HCT116 (cell line): ENCODE data around the gene GPR61. TPM values are rescaled to one million over a fixed set of nuclear protein-coding genes. Genes with fewer than 3 reads are reported as not detected.

ENCODE experiments used
- ATAC-seq: fragments of 200-7000 bp; cut with Tn5 transposase; 2 replicates; pipeline ENCODE4 v1.9.1; 2020; ENCODE audit warnings: mild to moderate bottlenecking, moderate library complexity
- BruUV-seq: library from RNA; stranded (reverse); fragments of 400-500 nt; replicated peaks from 2 replicates; lab custom pipeline; 2021; lab: Mats Ljungman, UMichigan
- CTCF ChIA-PET: fragments of 300-600 bp; sonication (Branson Sonifier 250); formaldehyde crosslinking; loops from one replicate; lab custom pipeline; 2021; ENCODE audit warnings: antibody characterized with exemption; lab: Charles Lee
- POLR2A ChIA-PET: fragments of 300-600, 350-600 bp; sonication (Branson Sonifier 250); formaldehyde crosslinking; loops from one replicate; lab custom pipeline; 2021; ENCODE audit warnings: antibody characterized with exemption; lab: Charles Lee
- RAD21 ChIA-PET, 2 experiments: fragments of 300-600 bp; sonication (Branson Sonifier 250); formaldehyde crosslinking; loops; one replicate each; lab custom pipeline; 2023; ENCODE audit warnings: low total read pairs in 2 of 2; ENCODE audit not compliant: uncharacterized antibody in 2 of 2, unreplicated experiment in 2 of 2, low non-redundant PET in 1 of 2; lab: Charles Lee
- DNase-seq: peaks from one replicate; pipeline ENCODE4 v3.0.0-alpha.2; 2010; ENCODE audit warnings: low read depth, low spot score
- H2AFZ ChIP-seq: fragments of 200-600 bp; shearing (Covaris generic), sonication (generic); 2 replicates; pipeline ENCODE4 v1.6.1; 2017; ENCODE audit warnings: low read depth, mixed run types, mixed read lengths, antibody characterized with exemption, low read length; ENCODE audit not compliant: poor library complexity, severe bottlenecking
- H3K27ac ChIP-seq: 2 replicates; pipeline ENCODE4 v1.5.1; 2012; ENCODE audit warnings: low read depth, low read length
- H3K27me3 ChIP-seq: fragments of 200-600 bp; sonication (generic); 2 replicates; pipeline ENCODE4 v1.6.1; 2016; ENCODE audit warnings: mixed run types, low read length, mixed read lengths; ENCODE audit not compliant: insufficient read depth
- H3K36me3 ChIP-seq, 2 experiments: fragments of 200-500 bp in 1 of 2; fragments of 200-600 bp in 1 of 2; sonication (Bioruptor generic) in 1 of 2; sonication (generic) in 1 of 2; 2 replicates each; pipeline versions ENCODE4 v1.5.1 to v1.6.1; 2014 to 2016; ENCODE audit warnings: low read length in 2 of 2, inconsistent platforms in 1 of 2, mixed read lengths in 1 of 2, mixed run types in 1 of 2; ENCODE audit not compliant: insufficient read depth in 2 of 2, control insufficient read depth in 1 of 2
- H3K4me1 ChIP-seq, 2 experiments: fragments of 200-600 bp in 1 of 2; sonication (generic) in 1 of 2; 2 replicates each; pipeline versions ENCODE4 v1.5.1 to v1.6.1; 2012 to 2017; ENCODE audit warnings: low read length in 2 of 2, inconsistent platforms in 1 of 2, mild to moderate bottlenecking in 1 of 2, mixed read lengths in 1 of 2, mixed run types in 1 of 2, moderate library complexity in 1 of 2; ENCODE audit not compliant: insufficient read depth in 2 of 2, control insufficient read depth in 1 of 2
- H3K4me2 ChIP-seq: fragments of 200-600 bp; sonication (generic); 2 replicates; pipeline ENCODE4 v1.6.1; 2017; ENCODE audit warnings: mixed run types, low read length, mixed read lengths
- H3K4me3 ChIP-seq, 2 experiments: fragments of 200-600 bp in 1 of 2; sonication (generic) in 1 of 2; replicated peaks in 1 of 2; 2 replicates each; pipeline ENCODE4 v1.5.1; 2011 to 2016; ENCODE audit warnings: low read length in 2 of 2, control low read depth in 1 of 2, low read depth in 1 of 2, mild to moderate bottlenecking in 1 of 2, mixed read lengths in 1 of 2, mixed run types in 1 of 2
- H3K79me2 ChIP-seq: fragments of 200-600 bp; sonication (generic); 2 replicates; pipeline ENCODE4 v1.6.1; 2017; ENCODE audit warnings: mild to moderate bottlenecking, mixed run types, low read length, moderate library complexity, mixed read lengths; ENCODE audit not compliant: insufficient read depth
- H3K9ac ChIP-seq: fragments of 200-600 bp; sonication (generic); 2 replicates; pipeline ENCODE4 v1.6.1; 2016; ENCODE audit warnings: low read length, mixed read lengths
- H3K9me2 ChIP-seq: fragments of 200-600 bp; sonication (generic), shearing (Covaris generic); 2 replicates; pipeline ENCODE4 v1.6.1; 2017; ENCODE audit warnings: mixed run types, mild to moderate bottlenecking, moderate library complexity; ENCODE audit not compliant: insufficient read depth
- H3K9me3 ChIP-seq, 2 experiments: fragments of 200-500 bp in 1 of 2; fragments of 200-600 bp in 1 of 2; sonication (Bioruptor generic) in 1 of 2; sonication (generic) in 1 of 2; 2 replicates each; pipeline ENCODE4 v1.6.1; 2014 to 2017; ENCODE audit warnings: low read length in 2 of 2, mixed read lengths in 2 of 2, inconsistent platforms in 1 of 2, low read depth in 1 of 2, mild to moderate bottlenecking in 1 of 2, mixed run types in 1 of 2, moderate library complexity in 1 of 2; ENCODE audit not compliant: control insufficient read depth in 1 of 2, insufficient read depth in 1 of 2
- H4K20me1 ChIP-seq: fragments of 200-600 bp; sonication (generic), shearing (Covaris generic); 2 replicates; pipeline ENCODE4 v1.6.1; 2017; ENCODE audit warnings: mixed run types, mild to moderate bottlenecking, moderate library complexity; ENCODE audit not compliant: insufficient read depth
- ATF3 ChIP-seq: IDR thresholded peaks from 2 replicates; pipeline ENCODE4 v1.6.1; 2012
- CBX3 ChIP-seq: IDR thresholded peaks from 2 replicates; pipeline ENCODE4 v1.6.1; 2012; ENCODE audit warnings: low read depth
- CEBPB ChIP-seq: IDR thresholded peaks from 2 replicates; pipeline ENCODE4 v1.6.1; 2012; ENCODE audit warnings: low read depth
- EGR1 ChIP-seq: IDR thresholded peaks from 2 replicates; pipeline ENCODE4 v1.6.1; 2012; ENCODE audit warnings: low read depth
- ELF1 ChIP-seq: IDR thresholded peaks from 2 replicates; pipeline ENCODE4 v1.6.1; 2012; ENCODE audit warnings: low read depth, borderline replicate concordance
- EZH2phosphoT487 ChIP-seq: fragments of 200-600 bp; IDR thresholded peaks from 2 replicates; pipeline ENCODE4 v1.6.1; 2018; ENCODE audit warnings: antibody characterized with exemption, borderline replicate concordance
- FOSL1 ChIP-seq: IDR thresholded peaks from 2 replicates; pipeline ENCODE4 v1.6.1; 2012; ENCODE audit warnings: low read depth
- JUND ChIP-seq: IDR thresholded peaks from 2 replicates; pipeline ENCODE4 v1.6.1; 2012
- MAX ChIP-seq: IDR thresholded peaks from 2 replicates; pipeline ENCODE4 v1.6.1; 2012
- POLR2AphosphoS5 ChIP-seq: IDR thresholded peaks from 2 replicates; pipeline ENCODE4 v1.6.1; 2011; ENCODE audit warnings: mild to moderate bottlenecking, low read depth, low read length, moderate library complexity
- RAD21 ChIP-seq: IDR thresholded peaks from 2 replicates; pipeline ENCODE4 v1.6.1; 2012; ENCODE audit warnings: low read depth, mild to moderate bottlenecking
- SP1 ChIP-seq: IDR thresholded peaks from 2 replicates; pipeline ENCODE4 v1.6.1; 2012; ENCODE audit warnings: low read depth
- SRF ChIP-seq: IDR thresholded peaks from 2 replicates; pipeline ENCODE4 v1.6.1; 2012; ENCODE audit warnings: low read depth
- TCF7L2 ChIP-seq: IDR thresholded peaks from 2 replicates; pipeline ENCODE4 v1.7.0; 2011; ENCODE audit warnings: borderline replicate concordance, inconsistent platforms; ENCODE audit not compliant: insufficient read depth, insufficient read length; ENCODE audit errors: extremely low read depth
- YY1 ChIP-seq: IDR thresholded peaks from 2 replicates; pipeline ENCODE4 v1.6.1; 2011; ENCODE audit warnings: low read length, low read depth, moderate library complexity, mild to moderate bottlenecking; ENCODE audit not compliant: insufficient replicate concordance; ENCODE audit errors: extremely low read depth
- ZBTB33 ChIP-seq: IDR thresholded peaks from 2 replicates; pipeline ENCODE4 v1.6.1; 2011; ENCODE audit warnings: mild to moderate bottlenecking, low read length, moderate library complexity; ENCODE audit not compliant: insufficient replicate concordance; ENCODE audit errors: extremely low read depth
- ZFX ChIP-seq: fragments of 450-650 bp; IDR thresholded peaks from 2 replicates; pipeline ENCODE4 v1.6.1; 2017
- ZNF274 ChIP-seq: fragments of 200-500 bp; sonication (Bioruptor generic); IDR thresholded peaks from 2 replicates; pipeline ENCODE4 v1.6.1; 2014; ENCODE audit warnings: mild to moderate bottlenecking, low read depth, low read length, inconsistent platforms
- intact Hi-C: fragments of 100-400 bp; cut with micrococcal nuclease; formaldehyde crosslinking; loops from 2 replicates; pipeline ENCODE4 v1.10.0; 2022
- total RNA-seq: library from RNA; stranded (reverse); gene quantifications from one replicate; pipeline ENCODE4 v1.2.1, GENCODE V29; 2021; ENCODE audit not compliant: unreplicated experiment

The GPR61 gene
- total RNA-seq, 1 experiment from 2014 or later = not detected

- TF ChIP-seq POLR2AphosphoS5 (peak; percentile 98), CEBPB (no peak), TCF7L2 (no peak), ZNF274 (no peak), ELF1 (peak; percentile 68; the same call in 1 of the 2 replicates)
Measured at GRCh38 chr1:109548321-109549267, 8.9 kb downstream of the GPR61 start, which contains the start of gene GNAI3 (continued).

- Histone ChIP-seq H4K20me1 (peaks cover 16% of the 10 kb centered on the region), H3K4me3 (no peak overlapping the region), H3K9ac (no peak overlapping the region), H3K9me2 (no peaks in the 10 kb centered on the region), H2AFZ (no peak overlapping the region), H3K27ac (no peak overlapping the region), H3K27me3 (no peaks in the 10 kb centered on the region), H3K4me2 (no peak overlapping the region), H3K36me3 (no peaks in the 10 kb centered on the region), H3K79me2 (peaks cover 100% of the 10 kb centered on the region), H3K4me1 (no peaks in the 10 kb centered on the region), H3K9me3 (no peaks in the 10 kb centered on the region)
- RAD21 ChIA-PET = no interaction called here
- DNase-seq = no peak
- no peak for ATAC-seq
- intact Hi-C loops = no loop called here
- CTCF ChIA-PET = no interaction called here
- POLR2A ChIA-PET = no interaction called here
- BruUV-seq = no TSS peak
- TF ChIP-seq SRF = no peak
- no peak for TF ChIP-seq MAX
- TF ChIP-seq FOSL1 = no peak
- no peak for TF ChIP-seq SP1
- TF ChIP-seq RAD21 = no peak
- no peak for TF ChIP-seq ZNF274
- TF ChIP-seq ZFX = no peak
- no peak for TF ChIP-seq ELF1
- TF ChIP-seq EZH2phosphoT487 = no peak
- TF ChIP-seq CBX3 = no peak
- no peak for TF ChIP-seq ZBTB33
- no peak for TF ChIP-seq POLR2AphosphoS5
- TF ChIP-seq JUND = no peak
- no peak for TF ChIP-seq YY1
- TF ChIP-seq EGR1 = no peak
- no peak for TF ChIP-seq CEBPB
- no peak for TF ChIP-seq TCF7L2
- TF ChIP-seq ATF3 = no peak
Measured at GRCh38 chr1:109556563-109556962, 16.9 kb downstream of the GPR61 start.
